Activated naive CD4-positive, alpha-beta T cell treated with anti-CD3 and anti-CD28 coated beads, Interleukin-2, amount 50 U/mL, for 72 hours (primary cell): ENCODE data around the gene RPLP2. TPM values are rescaled to one million over a fixed set of nuclear protein-coding genes. Genes with fewer than 3 reads are reported as not detected.
A peak's percentile ranks its signal among the peaks of the same experiment; 100 is the strongest.

Experiments used
- ATAC-seq, 2 donors: fragments of 150-1000 bp; cut with Tn5 transposase; 2 replicates each; pipeline ENCODE4 v1.10.0; 2021; ENCODE audit warnings: mild to moderate bottlenecking in 2 of 2, moderate library complexity in 2 of 2
- DNase-seq, 2 donors: peaks; one replicate each; pipeline ENCODE4 v3.0.0; 2021 to 2022; ENCODE audit warnings: low spot score in 2 of 2
- H3K27ac Mint-ChIP-seq, 2 donors: one replicate each; pipeline ENCODE4 v1.8.0; 2022; ENCODE audit warnings: mild to moderate bottlenecking in 2 of 2, mixed read lengths in 2 of 2
- H3K36me3 Mint-ChIP-seq, 2 donors: one replicate each; pipeline ENCODE4 v1.8.0; 2022; ENCODE audit warnings: mixed read lengths in 2 of 2
- H3K9me3 Mint-ChIP-seq, 2 donors: one replicate each; pipeline ENCODE4 v1.8.0; 2022; ENCODE audit warnings: mixed read lengths in 2 of 2
- total RNA-seq, 2 donors: library from RNA; stranded (reverse); gene quantifications; one replicate each; pipeline ENCODE4 v1.2.3, GENCODE V29; 2022

The RPLP2 gene
- total RNA-seq = 1,000 to 10,000 TPM; 3,020 to 3,653 TPM

- H3K27ac Mint-ChIP-seq = peak within 1 kb of the TSS; percentile 98 to 99
- ATAC-seq = peak; percentile 84 to 86
- peak; percentile 95 to 98 for DNase-seq
- no peaks in the 10 kb centered on the region for H3K9me3 Mint-ChIP-seq
- peaks cover 31 to 35% of the 10 kb centered on the region in 2 donors for H3K36me3 Mint-ChIP-seq
Measured at GRCh38 chr11:809287-810039, at the start of gene RPLP2. RPLP2 (plus strand) TSS chr11:809967; CDS start chr11:810235, 268 bp downstream.

DNA sequence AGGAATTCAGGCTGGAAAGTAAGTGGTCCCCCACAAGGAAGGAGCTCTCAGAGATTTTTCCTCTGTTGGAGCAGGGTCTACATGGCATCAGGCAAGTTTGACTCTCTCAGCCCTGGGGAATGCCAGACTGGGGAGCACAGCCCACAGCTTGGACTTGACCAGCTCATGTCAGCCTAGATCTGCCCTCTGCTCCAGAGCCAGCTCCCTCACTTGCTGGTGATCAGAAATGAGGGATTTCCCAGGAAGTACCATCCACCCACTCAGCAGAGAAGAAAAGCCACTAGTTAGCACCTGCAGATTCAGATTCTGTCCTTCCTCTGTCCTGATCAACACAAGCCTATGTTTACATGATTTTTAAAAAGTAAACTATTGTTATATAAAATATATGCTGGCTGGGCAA, 49.5 kb upstream of the RPLP2 start:
- peaks cover 0 to 5% of the 10 kb centered on the region in 2 donors for H3K36me3 Mint-ChIP-seq
- no peak for ATAC-seq
- DNase-seq = no peak
- no peaks in the 10 kb centered on the region for H3K9me3 Mint-ChIP-seq
- peak overlapping the region in 1 of 2 donors; percentile 81 for H3K27ac Mint-ChIP-seq

GRCh38 chr11:761526-762108, 48.1 kb upstream of the RPLP2 start:
- DNase-seq = no peak
- peak overlapping the region; percentile 72 to 84 for H3K27ac Mint-ChIP-seq
- ATAC-seq = no peak
- no peaks in the 10 kb centered on the region for H3K9me3 Mint-ChIP-seq
- peaks cover 0 to 5% of the 10 kb centered on the region in 2 donors for H3K36me3 Mint-ChIP-seq

GRCh38 chr11:762421-763072, 47.2 kb upstream of the RPLP2 start:
- Mint-ChIP-seq H3K27ac (peak overlapping the region; percentile 60 to 72), H3K36me3 (peaks cover 0 to 2% of the 10 kb centered on the region in 2 donors), H3K9me3 (no peaks in the 10 kb centered on the region)
- DNase-seq (no peak), ATAC-seq (peak in 1 of 2 donors; percentile 25)

GRCh38 chr11:763073-763463, 46.7 kb upstream of the RPLP2 start:
- no peak for ATAC-seq

GRCh38 chr11:763549-764321, 46.0 kb upstream of the RPLP2 start:
- ATAC-seq (no peak), DNase-seq (no peak)
- Mint-ChIP-seq H3K9me3 (no peaks in the 10 kb centered on the region), H3K36me3 (no peaks in the 10 kb centered on the region), H3K27ac (no peak overlapping the region)

More at GRCh38 chr11:763073-763463, 46.7 kb upstream of the RPLP2 start:
- Mint-ChIP-seq H3K9me3 (no peaks in the 10 kb centered on the region), H3K27ac (peak overlapping the region in 1 of 2 donors; percentile 60), H3K36me3 (no peaks in the 10 kb centered on the region)
- no peak for DNase-seq

- DNase-seq = no peak
Measured at GRCh38 chr11:764322-765024, 45.3 kb upstream of the RPLP2 start.

GRCh38 chr11:765025-765801, 44.6 kb upstream of the RPLP2 start:
- DNase-seq (peak in 1 of 2 donors; percentile 56), ATAC-seq (peak; percentile 54 to 57)
- Mint-ChIP-seq H3K9me3 (no peaks in the 10 kb centered on the region), H3K36me3 (no peaks in the 10 kb centered on the region), H3K27ac (peak overlapping the region in 1 of 2 donors; percentile 19)

More at GRCh38 chr11:764322-765024, 45.3 kb upstream of the RPLP2 start:
- ATAC-seq = peak in 1 of 2 donors; percentile 9
- H3K36me3 Mint-ChIP-seq = no peaks in the 10 kb centered on the region
- no peaks in the 10 kb centered on the region for H3K9me3 Mint-ChIP-seq
- peak overlapping the region in 1 of 2 donors; percentile 36 for H3K27ac Mint-ChIP-seq

- Mint-ChIP-seq H3K27ac (peak overlapping the region in 1 of 2 donors; percentile 19), H3K9me3 (no peaks in the 10 kb centered on the region), H3K36me3 (no peaks in the 10 kb centered on the region)
- no peak for ATAC-seq
- no peak for DNase-seq
Measured at GRCh38 chr11:765802-766091, 44.0 kb upstream of the RPLP2 start.

DNA sequence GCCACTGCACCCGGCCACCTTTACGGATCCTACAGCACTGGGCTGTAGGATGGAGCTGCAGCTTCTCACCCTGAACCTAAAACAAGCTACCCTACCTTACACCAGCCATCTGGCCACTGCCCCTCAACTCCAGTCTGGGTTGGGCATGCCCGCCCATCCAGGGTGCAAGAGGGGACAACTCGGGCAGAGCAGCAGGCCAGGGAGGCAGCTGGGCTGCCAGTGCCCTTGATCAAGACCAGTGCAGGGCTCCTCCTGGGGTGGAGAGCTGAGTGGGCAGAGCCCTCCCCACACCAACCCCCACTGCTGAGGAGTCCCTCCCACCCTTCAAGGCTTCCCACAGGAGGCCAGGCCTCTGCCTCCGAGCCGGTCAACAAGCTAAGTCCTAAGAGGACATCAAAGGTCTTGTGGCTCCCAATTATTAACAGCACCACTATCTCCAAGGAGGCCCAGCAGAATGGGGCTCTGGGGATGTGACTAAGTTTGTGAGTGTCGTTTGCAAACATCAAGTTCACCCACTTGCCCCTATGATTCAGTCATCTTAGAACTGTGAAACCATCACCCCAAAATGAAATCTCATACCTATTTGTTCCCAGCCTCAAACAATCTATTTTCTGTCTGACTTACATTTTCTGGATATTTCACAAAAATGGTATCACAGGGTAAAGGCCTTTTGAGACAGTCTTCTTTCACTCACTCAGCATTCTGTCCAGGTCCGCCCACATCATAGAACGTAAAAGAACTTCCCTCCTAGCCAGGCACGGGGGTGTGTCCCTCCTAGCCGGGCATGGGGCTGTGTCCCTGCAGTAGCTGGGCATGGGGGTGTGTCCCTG, 43.4 kb upstream of the RPLP2 start:
- Mint-ChIP-seq H3K9me3 (no peaks in the 10 kb centered on the region), H3K36me3 (no peaks in the 10 kb centered on the region), H3K27ac (peak overlapping the region in 1 of 2 donors; percentile 19)
- no peak for DNase-seq
- peak; percentile 23 to 58 for ATAC-seq

- peak overlapping the region in 1 of 2 donors; percentile 19 for H3K27ac Mint-ChIP-seq
- no peaks in the 10 kb centered on the region for H3K36me3 Mint-ChIP-seq
- DNase-seq (no peak), ATAC-seq (no peak)
- H3K9me3 Mint-ChIP-seq = no peaks in the 10 kb centered on the region
Measured at GRCh38 chr11:766936-767210, 42.9 kb upstream of the RPLP2 start.

DNA sequence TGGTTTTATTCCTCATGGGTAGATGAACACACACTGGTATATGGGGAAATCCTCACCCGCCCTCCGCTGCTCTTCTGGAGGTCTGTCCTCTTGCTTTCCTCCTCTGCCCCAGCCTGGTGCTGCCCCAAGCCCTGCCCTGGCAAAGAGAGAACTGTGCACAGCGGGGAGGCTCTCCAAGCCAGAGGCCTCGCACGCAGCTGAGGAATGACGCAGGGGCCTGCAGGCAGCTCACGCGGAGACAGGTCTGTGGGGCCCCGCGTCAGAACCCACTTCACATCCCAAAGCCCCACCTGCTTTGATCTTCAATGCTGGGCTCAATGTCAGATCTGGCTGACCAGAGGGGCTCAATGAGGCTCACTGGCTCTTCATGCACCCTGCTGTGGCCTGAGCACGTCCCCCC, 42.5 kb upstream of the RPLP2 start:
- ATAC-seq = no peak
- no peaks in the 10 kb centered on the region for H3K9me3 Mint-ChIP-seq
- peak overlapping the region; percentile 19 to 29 for H3K27ac Mint-ChIP-seq
- no peaks in the 10 kb centered on the region for H3K36me3 Mint-ChIP-seq
- DNase-seq = no peak

DNA sequence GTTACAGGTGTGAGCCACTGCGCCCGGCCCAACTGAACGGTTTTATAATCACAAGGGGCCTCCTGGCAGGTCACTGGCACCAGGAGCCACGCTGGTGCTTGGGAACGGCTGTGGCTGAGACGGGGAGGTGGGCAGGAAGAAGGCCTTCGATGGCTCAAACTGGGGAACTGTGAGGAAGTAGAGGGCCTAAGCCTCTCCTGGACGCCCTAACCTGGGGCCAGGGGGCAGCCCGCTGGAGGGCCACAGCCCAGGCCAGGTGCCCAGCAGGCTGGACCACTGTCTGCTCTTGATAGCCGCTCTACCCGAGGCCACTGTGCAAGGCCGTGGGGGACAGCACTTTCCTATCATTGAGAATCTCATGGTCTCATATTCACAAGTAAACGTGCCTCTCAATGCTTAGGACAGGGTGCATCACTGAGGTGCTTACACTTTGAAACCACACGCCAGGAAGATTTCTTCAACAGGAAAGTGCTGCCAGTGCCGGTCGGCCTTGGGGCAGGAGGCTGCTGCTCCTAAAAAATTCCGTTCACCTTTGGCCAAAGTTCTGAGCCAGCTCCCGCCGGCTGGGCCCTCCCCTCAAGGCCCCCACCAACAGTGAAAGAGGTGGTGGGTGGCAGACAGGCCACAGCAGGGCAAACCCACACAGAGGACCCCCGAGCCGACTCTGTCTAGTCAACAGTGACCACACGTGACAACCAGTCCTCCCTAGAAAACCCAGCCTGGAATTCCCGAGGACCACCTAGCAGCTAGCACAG, 39.7 kb upstream of the RPLP2 start:
- H3K36me3 Mint-ChIP-seq = no peaks in the 10 kb centered on the region
- no peak for ATAC-seq
- H3K9me3 Mint-ChIP-seq = no peaks in the 10 kb centered on the region
- no peak for DNase-seq
- H3K27ac Mint-ChIP-seq = peak overlapping the region in 1 of 2 donors; percentile 68
